GM18870 (cell line): ENCODE results near the gene PRXL2B.

Experiments
- ATAC-seq: cut with Tn5 transposase; IDR thresholded peaks from one replicate; pipeline ENCODE4 v1.9.1; 2021; ENCODE audit warnings: moderate library complexity; ENCODE audit not compliant: unreplicated experiment

The PRXL2B gene

GRCh38 chr1:2596530-2597333 is 10.2 kb downstream of the PRXL2B start:
- ATAC-seq = no peak

DNA sequence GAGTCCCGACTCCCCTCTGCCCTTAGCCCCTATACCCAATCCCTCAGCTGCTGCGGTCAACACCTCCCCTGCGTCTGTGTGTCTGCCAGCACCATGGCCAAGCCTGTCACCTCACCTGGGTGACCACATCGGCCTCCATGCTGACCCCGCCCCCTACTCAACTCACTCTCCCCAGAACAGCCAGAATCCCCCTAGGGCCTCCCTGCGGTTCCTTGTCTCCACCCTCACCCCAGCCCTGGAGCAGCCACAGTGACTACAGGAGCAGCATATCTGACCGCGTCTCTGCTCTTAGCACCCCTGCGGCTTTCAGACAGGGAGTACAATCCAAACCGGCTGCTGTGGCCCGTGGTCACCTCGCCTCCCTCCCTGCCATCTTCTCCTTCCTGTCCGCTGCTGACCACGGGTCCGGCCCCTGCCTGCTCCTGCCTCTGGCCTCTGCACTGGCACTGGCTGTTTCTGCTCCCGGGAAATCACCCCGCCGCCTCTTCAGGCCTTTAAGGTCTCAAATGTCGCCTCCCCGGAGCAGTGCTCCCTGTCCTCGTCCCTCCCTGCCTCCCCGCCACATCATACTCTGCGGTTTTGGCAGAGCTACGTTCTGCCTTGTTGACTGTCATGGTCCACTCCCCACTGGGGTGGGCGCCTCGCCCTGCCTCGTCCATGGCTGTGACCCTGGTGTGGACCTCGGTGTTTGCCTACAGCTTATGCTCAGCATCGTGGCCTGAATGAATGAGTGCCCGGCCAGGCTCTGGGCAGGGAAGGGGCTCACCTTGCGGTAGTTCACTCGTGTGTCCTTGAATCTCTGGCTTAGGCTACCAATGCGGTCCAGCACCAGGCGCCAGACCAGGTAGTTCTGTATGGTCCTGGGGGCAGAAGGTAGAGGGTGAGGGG is 11.1 kb downstream of the PRXL2B start:
- no peak for ATAC-seq

DNA sequence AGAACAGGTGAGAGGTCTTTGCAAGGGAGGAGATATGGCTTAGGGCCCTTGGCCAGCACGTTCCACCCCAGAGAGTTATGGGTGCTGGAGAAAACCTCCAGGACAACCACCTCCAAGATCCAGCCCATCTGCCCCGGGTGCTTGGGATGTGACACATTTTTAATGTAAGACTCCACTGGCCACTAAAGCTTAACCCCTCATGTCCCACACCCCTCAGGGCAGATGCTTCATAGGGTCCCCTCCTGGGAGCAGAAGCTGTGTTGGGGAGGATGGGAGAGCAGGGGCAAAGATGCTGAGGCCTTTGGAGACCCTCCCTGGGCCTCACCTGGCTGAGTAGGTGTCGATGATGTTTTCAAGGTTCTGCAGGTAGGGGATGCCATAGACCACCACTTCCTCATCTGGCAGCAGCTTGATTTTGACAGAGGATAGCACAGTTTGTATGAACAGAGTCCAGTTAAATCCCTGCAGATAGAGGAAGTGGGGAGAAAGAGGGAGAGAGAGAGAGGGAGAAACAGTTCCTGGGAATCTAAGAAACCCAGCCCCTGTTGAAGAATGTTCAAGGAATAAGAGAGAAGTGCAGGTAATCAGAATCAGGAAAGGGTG is 11.9 kb downstream of the PRXL2B start:
- no peak for ATAC-seq

DNA sequence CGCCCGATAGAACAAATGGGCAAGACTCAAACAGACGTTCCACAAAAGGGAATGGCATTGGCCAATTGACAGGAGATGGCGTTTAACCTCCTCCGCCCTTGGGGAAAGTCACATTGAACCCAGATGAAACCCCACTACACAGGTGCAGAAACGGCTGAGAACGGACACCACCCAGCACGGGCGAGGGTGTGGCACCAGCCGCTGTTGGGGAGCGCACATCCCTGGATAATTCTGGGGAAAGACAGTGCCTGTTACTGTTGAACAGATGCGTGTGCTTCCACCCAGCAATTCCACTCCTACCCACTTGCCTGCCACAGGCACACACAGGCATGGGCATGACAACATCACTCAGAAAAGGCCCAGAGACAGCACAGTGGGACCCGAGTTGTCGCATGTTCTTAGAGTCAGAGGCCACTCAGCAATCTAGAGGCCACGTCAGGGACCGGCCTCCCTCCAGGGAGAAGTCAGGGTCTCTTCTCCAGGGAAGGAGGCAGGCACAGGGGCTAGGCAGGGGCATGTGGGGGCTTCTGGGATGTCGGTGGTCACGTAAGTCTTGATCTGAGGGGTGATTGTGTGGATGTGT is 15.2 kb downstream of the PRXL2B start:
- no peak for ATAC-seq

- ATAC-seq = no peak
These were observed 15.8 kb downstream of the PRXL2B start for GRCh38 chr1:2602311-2602835.

DNA sequence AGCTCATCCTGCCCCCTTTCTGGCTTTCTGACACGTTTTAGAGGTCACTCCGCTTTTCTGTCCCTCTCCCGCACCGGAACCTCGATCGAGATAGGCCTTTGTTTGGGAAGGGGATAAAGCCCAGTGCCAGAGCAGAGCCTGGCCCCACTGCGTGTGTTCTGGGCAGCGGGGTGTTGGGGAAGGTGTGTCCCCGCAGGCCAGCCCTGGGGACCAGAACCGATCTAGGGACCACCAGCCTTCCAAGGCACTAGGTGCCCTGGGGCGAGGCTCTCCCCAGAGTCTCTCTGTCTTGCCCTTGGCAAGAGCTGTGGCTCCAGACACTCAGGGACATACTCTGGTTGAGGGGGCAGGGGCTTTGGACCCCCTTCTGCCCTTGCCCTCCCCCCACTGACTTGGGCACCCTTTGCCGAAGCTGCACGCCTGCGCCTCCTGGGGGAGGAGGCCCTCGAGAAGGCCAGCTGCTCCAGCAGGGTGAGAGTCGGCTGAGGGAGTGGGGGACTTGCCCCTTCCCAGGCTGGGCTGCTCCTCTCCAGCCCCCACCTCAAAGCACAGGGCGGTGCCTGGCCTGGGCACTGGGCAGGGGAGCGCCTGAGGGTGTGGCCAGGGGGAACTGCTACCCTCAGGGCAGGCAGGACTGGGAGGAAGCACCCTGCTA is 16.4 kb downstream of the PRXL2B start:
- ATAC-seq = no peak

DNA sequence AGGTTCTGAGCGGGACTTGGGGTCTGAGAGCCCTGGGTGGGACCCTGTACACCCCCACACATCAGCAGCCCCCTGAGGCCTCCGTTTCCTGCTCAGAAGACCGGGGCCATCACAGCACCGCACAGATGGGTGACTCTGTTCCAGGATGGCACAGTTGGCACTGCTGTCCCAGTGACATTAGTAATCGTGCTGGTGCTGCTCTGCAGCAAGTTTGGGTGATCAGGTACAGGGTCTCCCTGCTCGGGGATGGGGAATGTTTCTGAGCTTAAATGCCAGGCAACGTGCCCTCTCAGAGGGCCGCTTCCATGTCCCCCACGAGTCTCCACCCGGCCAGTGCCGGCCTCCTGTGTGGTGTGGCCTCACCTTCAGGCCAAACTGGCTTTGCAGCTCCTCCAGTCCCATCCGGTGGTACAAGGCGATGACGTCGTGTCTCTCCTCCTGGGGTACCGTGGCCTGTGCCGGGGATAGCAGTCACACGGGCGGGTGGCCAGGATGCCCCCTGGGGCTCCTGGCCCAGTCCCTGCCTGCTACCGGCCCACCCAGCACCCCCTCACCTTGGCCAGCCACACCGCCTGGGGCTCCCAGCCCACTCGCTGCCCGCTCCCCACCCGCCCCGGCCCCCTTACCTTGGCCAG is 17.1 kb downstream of the PRXL2B start:
- ATAC-seq = no peak

GRCh38 chr1:2604156-2604843 is 17.7 kb downstream of the PRXL2B start:
- no peak for ATAC-seq

GRCh38 chr1:2604844-2605508 is 18.4 kb downstream of the PRXL2B start:
- ATAC-seq = no peak

DNA sequence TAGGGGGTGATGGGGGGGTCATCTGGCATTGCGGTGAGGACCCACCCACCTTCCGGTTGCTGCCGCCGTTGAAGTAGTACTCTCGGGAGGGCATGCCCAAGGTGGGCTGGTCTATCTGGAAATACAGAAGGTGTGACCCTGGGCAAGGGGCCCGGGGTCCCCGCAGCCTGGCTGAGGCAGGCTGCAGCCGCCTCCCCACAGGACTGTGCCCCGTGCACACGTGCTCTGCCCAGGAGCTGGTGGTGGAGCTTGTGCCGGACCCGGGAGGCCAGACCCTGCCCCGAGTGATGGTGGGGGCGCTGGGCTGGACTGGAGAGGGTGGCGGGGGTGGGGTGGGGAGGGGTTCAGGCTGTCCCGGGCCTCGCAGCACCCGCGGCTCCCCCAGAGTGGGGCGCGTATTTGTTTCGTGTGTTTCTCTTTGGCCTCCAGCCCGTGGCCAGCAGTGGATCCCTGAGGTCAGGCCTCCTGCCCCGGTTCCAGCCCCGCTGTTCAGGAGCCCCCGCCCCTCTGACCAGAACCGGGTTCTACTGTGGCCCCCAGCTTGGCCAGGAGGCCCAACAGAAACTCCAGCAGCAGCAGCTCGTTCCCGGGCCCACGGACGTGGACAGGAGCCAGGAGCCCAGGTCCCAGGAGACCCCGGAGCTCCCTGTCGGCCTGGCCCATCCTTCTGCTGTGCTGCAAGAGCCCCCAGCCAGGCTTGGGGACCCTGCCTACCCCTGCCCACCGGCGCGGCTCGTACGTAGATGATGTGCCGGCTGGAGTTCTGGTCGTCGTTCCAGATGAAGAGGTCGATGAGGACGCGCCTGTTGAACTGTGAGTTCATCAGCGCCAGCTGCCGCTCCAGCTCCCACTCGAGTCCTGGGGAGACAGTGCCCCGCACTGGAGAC is 19.2 kb downstream of the PRXL2B start:
- ATAC-seq = no peak

DNA sequence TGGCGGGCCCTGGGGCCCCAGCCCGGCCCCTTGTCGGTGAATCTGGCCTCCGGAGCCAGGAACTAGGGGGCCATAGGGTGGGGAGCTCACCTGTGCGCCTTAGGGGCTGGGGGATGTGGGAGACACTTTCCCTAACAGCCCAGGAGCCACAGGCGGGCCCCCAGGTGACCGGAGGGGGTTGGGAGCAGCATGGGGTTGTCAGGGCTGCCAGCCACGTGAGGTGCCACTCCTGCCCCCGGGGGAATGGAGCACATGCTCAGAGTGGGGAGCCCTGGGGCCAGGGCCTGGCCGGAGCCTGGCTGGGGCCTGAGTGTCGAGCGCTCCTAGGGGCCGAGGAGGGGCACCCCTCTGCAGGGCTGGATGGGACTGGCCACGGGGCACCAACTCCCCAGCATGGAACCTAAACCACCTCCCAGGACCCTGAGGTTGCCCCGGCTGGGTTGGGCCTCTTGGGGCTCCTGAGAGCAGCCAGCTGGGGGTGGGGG is 19.9 kb downstream of the PRXL2B start:
- no peak for ATAC-seq

GRCh38 chr1:2606881-2607621 is 20.5 kb downstream of the PRXL2B start:
- no peak for ATAC-seq

GRCh38 chr1:2607641-2608091 is 21.1 kb downstream of the PRXL2B start:
- ATAC-seq = no peak

DNA sequence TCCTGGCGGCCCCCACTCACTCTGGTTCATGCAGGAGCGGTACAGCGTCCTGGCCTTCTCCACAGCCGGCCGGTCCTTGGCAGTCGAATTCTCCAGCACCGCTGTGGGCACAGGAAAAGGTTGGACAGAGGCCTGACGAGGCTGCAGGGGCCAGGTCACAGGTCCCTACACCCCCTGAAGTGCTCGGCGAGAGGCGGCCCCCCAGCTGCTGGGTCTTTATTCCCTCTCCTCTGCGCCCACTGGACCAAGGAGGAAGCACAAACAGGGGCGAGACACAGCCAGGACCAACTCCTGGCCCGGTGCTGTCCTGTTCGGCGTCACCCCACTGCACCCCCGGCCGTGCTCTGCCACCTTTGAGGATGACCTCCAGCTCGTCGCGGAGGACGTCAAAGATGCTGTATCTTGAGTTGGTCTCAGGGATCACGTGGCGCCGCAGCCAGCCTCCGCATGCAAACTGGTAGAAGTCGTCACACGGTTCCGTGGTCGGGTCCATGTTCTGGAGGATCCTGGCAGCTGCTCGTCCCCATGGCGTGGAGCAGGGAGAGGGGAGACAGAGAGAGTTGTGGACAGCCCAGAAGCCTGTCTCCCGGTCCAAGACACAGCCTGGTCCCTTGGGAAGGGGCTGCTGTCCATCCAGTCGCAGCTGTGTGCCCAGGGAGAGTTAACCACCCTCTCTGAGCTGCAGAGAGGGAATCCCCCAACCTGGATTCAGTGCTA is 22.9 kb downstream of the PRXL2B start:
- no peak for ATAC-seq

GRCh38 chr1:2610036-2610959 is 23.7 kb downstream of the PRXL2B start:
- ATAC-seq = no peak
